Measurements from ENCODE around the gene SERPINA1.
A peak's percentile ranks its signal among the peaks of the same experiment; 100 is the strongest.
"Not testable (repeated sequence)": the region's sequence is repeated elsewhere in the genome, so short reads cannot be mapped to it uniquely, and the experiment has no call there.

Gene SERPINA1

DNA sequence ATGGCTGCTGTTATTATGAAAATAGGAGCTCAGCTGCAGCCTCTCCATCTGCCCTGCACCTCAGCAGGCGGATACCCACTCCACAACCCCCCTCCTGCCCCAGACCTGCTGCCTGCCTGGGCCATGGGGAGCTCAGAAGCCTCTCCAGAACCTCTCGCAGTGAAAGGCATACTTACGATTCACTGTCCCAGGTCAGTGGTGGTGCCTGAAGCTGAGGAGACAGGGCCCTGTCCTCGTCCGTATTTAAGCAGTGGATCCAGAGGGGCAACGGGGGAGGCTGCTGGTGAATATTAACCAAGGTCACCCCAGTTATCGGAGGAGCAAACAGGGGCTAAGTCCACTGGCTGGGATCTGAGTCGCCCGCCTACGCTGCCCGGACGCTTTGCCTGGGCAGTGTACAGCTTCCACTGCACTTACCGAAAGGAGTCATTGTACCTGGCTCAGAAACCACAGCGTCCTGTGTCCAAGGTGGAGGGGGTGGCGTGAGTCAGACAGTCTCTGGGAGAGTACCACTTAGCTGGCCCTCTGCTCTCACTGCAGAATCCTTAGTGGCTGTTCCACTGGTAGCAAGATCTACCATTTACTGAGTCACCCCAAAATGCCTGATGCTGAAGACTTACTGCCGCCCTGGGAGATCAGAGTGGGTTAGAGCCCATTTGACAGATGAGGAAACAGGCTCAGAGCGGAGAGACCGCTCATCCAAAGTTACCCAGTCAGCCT lies at the start of gene SERPINA1:
Gene SERPINA1, minus strand, starts transcription at position 219 of the 720 bp plus-strand sequence. CDS start 5,365 bp downstream, outside the sequence.
- DNase-seq: peak; percentile 56

- no peak for DNase-seq
Measured at GRCh38 chr14:94428610-94429009, 40.2 kb upstream of the SERPINA1 start.

GRCh38 chr14:94427016-94427613 lies 38.7 kb upstream of the SERPINA1 start:
- DNase-seq: no peak

DNA sequence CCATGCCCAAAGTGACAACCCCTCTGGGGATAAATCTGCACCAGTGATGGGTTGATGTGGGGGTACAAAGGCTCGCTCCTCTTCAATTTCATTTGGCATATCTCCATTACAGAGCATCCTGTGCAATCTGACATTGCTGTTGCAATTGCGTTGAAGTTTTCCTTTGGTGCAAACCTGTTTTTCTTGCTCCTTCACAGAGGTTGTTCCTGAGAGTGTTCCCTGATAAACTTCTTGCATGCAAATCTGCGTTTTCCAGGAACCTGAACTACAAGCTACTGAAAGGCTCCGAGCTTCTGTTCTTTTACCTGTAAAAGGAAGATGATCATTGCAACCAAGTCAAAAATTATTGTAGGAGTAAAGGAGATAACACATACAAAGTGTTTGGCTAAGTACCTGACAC lies 38.1 kb upstream of the SERPINA1 start:
- DNase-seq: no peak

- DNase-seq: no peak
Measured at GRCh38 chr14:94424371-94424770, 36.0 kb upstream of the SERPINA1 start.

DNA sequence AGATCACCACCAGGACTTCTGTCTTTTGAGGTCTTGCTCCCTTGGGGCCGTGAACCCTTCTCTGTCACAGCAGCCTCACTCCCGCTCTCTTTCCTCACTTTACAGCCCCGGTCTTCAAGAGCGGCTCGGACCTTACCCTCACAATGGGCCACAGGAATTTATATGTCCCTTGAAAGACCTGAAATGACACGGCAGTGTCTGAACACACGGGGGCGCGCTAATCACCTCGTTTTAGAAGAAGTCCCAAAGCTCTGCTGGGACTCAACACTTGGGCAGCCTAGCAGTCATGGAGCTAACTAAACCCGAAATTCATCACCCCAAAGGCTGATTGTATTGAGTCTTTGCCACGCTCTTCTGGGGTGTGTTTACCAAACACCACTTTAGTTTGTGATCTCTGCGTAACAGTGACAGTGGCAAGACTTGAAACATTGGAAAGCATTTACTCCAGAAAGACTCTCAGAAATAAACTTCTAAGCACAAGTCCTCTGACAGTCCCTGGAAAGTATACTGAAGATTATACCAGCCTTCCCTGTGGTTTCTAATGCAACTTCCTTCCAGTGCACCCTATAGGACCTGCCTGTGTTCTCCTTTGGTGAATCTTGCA lies 35.2 kb upstream of the SERPINA1 start:
- peak; percentile 66 for DNase-seq

DNA sequence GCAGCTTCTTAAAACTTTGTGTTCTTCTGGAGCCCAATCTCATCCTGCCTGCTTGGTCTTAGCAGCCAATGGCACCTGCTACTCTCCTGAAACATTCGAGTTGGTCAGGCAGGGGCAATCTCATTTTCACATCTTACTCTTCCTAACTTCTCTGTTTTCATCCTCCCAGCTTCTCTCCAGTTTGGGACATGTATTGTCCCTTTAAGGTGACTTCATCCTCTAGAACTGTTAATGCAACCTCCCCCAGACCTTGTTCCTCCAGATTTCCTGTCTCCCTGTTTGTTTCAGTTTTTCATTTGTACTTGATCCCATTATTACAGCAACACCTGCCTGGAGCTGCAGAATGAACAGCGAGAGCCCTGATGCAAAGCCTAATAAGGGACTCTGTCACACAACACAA lies 32.9 kb upstream of the SERPINA1 start:
- DNase-seq: no peak

GRCh38 chr14:94417497-94418205 lies 29.2 kb upstream of the SERPINA1 start:
- DNase-seq: not testable (repeated sequence)

GRCh38 chr14:94412671-94413638 lies 24.6 kb upstream of the SERPINA1 start:
- DNase-seq: no peak

DNA sequence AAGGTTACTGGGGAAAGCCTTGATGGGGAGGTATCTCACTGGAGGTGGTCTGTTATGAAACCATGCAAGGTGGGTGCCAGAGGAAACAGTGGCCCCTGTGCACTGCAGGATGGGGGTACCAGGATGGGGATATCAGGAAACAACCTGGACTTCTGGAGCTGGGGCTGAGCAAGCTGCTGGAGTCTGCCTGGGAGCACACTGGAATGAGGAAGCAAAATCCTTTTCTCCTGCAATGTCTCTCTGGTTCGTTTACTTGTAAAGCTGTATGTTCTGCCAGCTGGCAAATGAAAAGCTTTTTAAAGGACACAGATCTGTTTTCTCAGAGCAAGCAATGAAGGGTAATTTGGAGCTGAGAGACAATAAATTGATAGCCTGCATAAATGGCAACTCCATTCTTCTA lies 23.2 kb upstream of the SERPINA1 start:
- DNase-seq: no peak

GRCh38 chr14:94409430-94409829 lies 21.0 kb upstream of the SERPINA1 start:
- DNase-seq: not testable (repeated sequence)

DNA sequence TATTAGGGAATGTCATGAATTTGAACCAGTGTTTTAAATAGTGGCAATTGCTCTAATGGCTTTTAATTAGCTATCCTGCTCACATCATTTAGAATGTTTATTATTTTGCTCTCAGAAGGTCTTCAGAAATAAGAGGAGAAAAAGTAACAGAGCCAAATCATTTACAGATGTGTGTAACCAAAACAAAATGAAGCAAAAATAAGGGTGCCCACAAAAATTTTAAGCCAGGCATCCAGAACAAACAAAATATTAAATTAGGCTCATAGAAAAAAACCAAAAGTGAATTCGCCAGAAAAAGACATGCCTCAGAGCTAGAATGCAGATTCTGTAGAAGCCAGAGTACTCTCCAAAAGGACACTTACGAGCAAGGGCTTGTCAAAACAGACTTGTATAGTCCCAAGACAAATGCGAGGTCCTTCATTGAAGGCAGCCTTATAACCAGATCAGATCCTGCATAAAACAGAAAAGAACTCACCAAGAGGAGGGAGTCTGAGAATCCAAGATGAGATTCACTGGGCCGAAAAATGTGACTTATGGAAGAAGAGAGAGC lies 20.2 kb upstream of the SERPINA1 start:
- no peak for DNase-seq

- no peak for DNase-seq
Measured at GRCh38 chr14:94407906-94408305, 19.5 kb upstream of the SERPINA1 start.

GRCh38 chr14:94406910-94407309 lies 18.5 kb upstream of the SERPINA1 start:
- DNase-seq: no peak

DNA sequence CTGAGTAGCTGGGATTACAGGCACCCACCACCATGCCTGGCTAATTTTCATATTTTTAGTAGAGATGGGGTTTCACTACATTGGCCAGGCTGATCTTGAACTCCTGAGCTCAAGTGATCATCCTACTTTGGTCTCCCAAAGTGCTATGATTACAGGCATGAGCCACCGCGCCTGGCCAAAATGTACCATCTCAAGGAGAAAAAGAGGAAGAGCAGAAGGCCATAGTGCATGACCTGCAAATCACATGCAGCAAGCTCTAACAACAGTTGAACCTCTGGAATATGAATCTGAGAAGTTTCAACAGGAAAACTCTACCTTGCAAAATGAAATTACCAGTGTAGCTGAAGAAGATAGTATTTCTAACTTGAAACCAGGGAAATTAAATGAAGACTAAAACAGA lies 17.1 kb upstream of the SERPINA1 start:
- no peak for DNase-seq

DNA sequence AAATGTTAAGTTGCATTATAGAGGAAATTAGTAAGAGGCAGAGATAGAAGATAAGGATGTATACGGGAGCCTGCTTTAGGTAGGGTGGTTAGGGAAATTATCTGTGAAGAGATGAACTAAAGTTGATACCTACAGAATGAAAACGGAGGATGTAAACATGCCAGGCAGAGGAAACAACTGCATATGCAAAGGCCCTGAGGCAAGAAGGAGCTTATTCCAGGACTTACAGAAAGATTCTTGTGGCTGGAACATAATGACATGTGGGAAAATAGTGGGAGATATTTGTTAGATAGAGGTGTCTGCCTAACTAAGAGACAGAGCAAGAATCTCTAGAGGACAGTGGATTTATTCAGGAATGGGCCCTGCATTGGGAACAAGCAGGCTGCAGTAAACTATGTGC lies 16.2 kb upstream of the SERPINA1 start:
- DNase-seq: no peak

DNA sequence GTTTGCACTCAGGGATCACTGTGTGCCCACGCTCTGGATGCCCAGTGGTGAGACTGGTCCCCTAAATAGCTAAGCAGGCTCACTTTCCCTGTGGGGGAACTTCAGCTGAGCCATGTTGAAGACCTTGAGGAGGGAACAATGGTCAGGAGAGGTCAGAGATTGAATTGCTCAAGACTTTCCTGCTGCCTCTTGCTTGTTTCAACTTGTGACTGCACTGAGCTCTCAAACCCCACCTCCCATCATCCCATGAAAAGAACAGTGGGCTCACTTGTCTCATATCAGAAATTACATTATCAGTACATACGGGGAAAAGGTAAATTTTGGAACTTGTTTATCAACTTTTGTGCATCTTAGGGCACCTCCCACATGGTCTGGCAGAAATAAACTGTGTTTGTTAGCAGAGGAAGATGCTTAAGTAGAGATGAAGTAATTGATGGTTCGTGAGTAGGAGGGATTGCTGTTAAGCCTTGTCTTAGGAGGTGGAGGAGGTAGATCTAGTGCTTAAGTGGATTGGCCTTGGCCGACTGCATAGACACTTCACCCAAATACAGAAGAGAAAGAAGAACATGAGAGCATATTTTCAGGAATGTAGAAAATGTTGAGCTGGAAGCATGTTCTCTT lies 15.0 kb upstream of the SERPINA1 start:
- DNase-seq: no peak

DNA sequence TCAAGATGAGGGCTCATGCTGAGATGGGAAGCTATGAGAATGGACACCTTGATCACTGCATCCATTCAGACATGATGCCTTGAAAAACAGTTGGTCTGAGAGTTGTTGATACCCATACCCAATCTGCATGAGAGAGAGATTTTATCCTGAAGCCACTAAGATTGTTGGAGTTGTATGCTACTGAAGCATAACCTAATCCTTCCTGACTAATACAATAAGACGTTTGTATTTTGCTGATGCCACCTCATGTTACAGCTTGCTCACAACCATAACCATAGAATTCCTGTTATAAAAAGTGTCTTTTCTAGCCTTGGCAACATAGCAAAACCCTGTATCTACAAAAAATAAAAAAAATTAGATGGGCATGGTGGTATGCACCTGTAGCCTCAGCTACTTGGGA lies 12.7 kb upstream of the SERPINA1 start:
- no peak for DNase-seq

DNA sequence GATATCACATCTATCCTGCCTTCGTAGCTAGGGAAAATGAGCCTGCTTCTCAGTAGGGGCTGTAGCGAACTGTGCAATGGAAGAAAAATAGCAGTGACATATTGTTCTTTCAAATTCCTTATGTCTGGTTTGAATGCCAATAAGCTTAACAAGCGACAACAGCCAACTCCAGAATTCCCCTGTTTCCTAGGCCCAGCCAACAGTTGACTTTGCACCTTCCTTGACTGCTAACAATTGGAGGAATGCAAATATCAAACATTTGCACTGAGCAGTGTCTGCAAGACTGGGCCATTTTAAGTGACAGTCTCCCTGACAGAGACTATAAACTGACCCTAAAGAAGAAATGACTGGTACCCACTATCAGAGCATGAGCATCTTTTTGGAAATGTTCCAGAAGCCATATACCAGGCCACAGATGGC lies 12.0 kb upstream of the SERPINA1 start:
- no peak for DNase-seq

DNA sequence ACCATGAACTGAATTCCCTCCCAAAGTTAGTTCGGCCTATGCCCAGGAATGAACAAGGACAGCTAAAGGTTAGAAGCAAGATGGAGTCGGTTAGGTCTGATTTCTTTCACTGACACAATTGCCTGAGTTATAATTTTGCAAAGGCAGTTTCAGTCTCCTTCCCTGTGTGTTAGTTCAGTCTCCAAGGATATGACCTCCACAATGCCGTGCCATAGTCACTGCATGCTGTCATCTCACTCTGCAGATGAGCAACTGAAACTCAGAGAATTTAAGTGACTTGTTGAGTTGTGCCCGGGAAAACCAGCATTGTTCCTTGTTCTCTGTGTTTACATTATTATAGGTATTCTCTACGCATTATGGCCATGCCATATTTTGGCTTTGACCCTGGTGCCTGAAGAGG lies 10.1 kb upstream of the SERPINA1 start:
- no peak for DNase-seq

DNA sequence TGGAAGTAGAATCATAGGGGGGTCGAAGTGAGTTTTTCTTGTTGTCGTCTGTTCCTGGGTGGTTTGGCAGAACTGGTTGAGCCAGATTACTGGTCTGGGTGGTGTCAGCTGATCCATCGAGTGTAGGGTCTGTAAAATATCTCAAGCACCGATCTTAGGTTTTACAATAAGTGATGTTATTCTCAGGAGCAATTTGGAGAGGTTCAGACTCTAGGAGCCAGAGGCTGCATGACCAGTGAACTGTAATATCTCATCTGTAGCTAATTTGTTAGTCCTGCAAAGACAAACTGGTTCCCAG lies 9.7 kb upstream of the SERPINA1 start:
- DNase-seq: no peak
